IMR-90 (cell line): ENCODE measurements around the gene NCKIPSD. TPM values are rescaled to one million over a fixed set of nuclear protein-coding genes. Genes with fewer than 3 reads are reported as not detected.

ENCODE experiments used
- ATAC-seq: fragments of 200-7000 bp; cut with Tn5 transposase; 2 replicates; pipeline ENCODE4 v1.9.1; 2020; ENCODE audit warnings: low read depth, mild to moderate bottlenecking, moderate library complexity
- BruUV-seq: library from RNA; stranded (reverse); fragments of 400-500 nt; replicated peaks from 2 replicates; lab custom pipeline; 2021; lab: Mats Ljungman, UMichigan
- CTCF ChIA-PET: fragments of 300-600 bp; formaldehyde crosslinking; extraction: SDS; loops from one replicate; lab custom pipeline; 2021; ENCODE audit warnings: antibody characterized with exemption; lab: Yijun Ruan, JAX
- POLR2A ChIA-PET: fragments of 300-600 bp; sonication (Branson Sonifier 250); formaldehyde crosslinking; loops from one replicate; lab custom pipeline; 2022; ENCODE audit warnings: antibody characterized with exemption; ENCODE audit not compliant: unreplicated experiment; lab: Charles Lee
- DNase-seq: peaks from one replicate; pipeline ENCODE4 v3.0.0; 2013
- H2AFZ ChIP-seq: replicated peaks from 2 replicates; pipeline ENCODE3; 2013; ENCODE audit warnings: low read length, mild to moderate bottlenecking; ENCODE audit not compliant: poor library complexity
- H2AK5ac ChIP-seq: 2 replicates; pipeline ENCODE4 v1.6.1; 2013; ENCODE audit warnings: low read depth, low read length, inconsistent platforms
- H2AK9ac ChIP-seq: replicated peaks from 2 replicates; pipeline ENCODE3; 2013; ENCODE audit warnings: mild to moderate bottlenecking, low read depth, low read length, moderate library complexity; ENCODE audit not compliant: poor library complexity
- H2BK120ac ChIP-seq: 2 replicates; pipeline ENCODE4 v1.6.1; 2013; ENCODE audit warnings: low read depth, low read length, inconsistent platforms
- H2BK15ac ChIP-seq: 3 replicates; pipeline ENCODE4 v1.6.1; 2013; ENCODE audit warnings: low read depth, low read length, inconsistent platforms
- H2BK20ac ChIP-seq: 2 replicates; pipeline ENCODE4 v1.6.1; 2013; ENCODE audit warnings: low read depth, mild to moderate bottlenecking, inconsistent platforms, low read length, moderate library complexity
- H2BK5ac ChIP-seq: 2 replicates; pipeline ENCODE4 v1.6.1; 2013; ENCODE audit warnings: mild to moderate bottlenecking, low read depth, low read length, inconsistent platforms; ENCODE audit not compliant: poor library complexity, severe bottlenecking
- H3K14ac ChIP-seq: replicated peaks from 2 replicates; pipeline ENCODE4 v1.6.1; 2013; ENCODE audit warnings: low read depth, low read length, inconsistent platforms
- H3K18ac ChIP-seq: 2 replicates; pipeline ENCODE4 v1.6.1; 2013; ENCODE audit warnings: low read depth, low read length, control low read depth
- H3K23ac ChIP-seq: 2 replicates; pipeline ENCODE4 v1.6.1; 2013; ENCODE audit warnings: low read depth, low read length, inconsistent platforms
- H3K27ac ChIP-seq: 2 replicates; pipeline ENCODE4 v1.5.1; 2013; ENCODE audit warnings: mild to moderate bottlenecking, control low read depth, low read length; ENCODE audit not compliant: insufficient read depth
- H3K27me3 ChIP-seq: 2 replicates; pipeline ENCODE4 v1.6.1; 2013; ENCODE audit warnings: low read length; ENCODE audit not compliant: control insufficient read depth, insufficient read depth
- H3K36me3 ChIP-seq: 2 replicates; pipeline ENCODE4 v1.6.1; 2013; ENCODE audit warnings: low read length, mixed read lengths; ENCODE audit not compliant: control insufficient read depth, insufficient read depth
- H3K4ac ChIP-seq: 2 replicates; pipeline ENCODE4 v1.6.1; 2013; ENCODE audit warnings: low read depth, low read length, inconsistent platforms
- H3K4me1 ChIP-seq: 2 replicates; pipeline ENCODE4 v1.6.1; 2013; ENCODE audit warnings: low read length, mixed read lengths; ENCODE audit not compliant: control insufficient read depth, insufficient read depth
- H3K4me2 ChIP-seq: 2 replicates; pipeline ENCODE4 v1.6.1; 2013; ENCODE audit warnings: low read depth, mild to moderate bottlenecking, control low read depth, low read length, moderate library complexity
- H3K4me3 ChIP-seq: 2 replicates; pipeline ENCODE4 v1.5.1; 2013; ENCODE audit warnings: low read depth, mild to moderate bottlenecking, control low read depth, low read length, moderate library complexity; ENCODE audit not compliant: insufficient read depth
- H3K56ac ChIP-seq: 2 replicates; pipeline ENCODE4 v1.6.1; 2013; ENCODE audit warnings: low read length, inconsistent platforms; ENCODE audit not compliant: insufficient read depth; ENCODE audit errors: extremely low read depth
- H3K79me1 ChIP-seq, 2 experiments: 2 replicates each; pipeline ENCODE4 v1.6.1; 2013; ENCODE audit warnings: low read length in 2 of 2, inconsistent platforms in 1 of 2, low read depth in 1 of 2
- H3K9ac ChIP-seq: 2 replicates; pipeline ENCODE4 v1.6.1; 2013; ENCODE audit warnings: low read depth, low read length, control low read depth
- H3K9me1 ChIP-seq: 2 replicates; pipeline ENCODE4 v1.6.1; 2013; ENCODE audit warnings: low read length, inconsistent platforms; ENCODE audit not compliant: insufficient read depth
- H3K9me3 ChIP-seq: 2 replicates; pipeline ENCODE4 v1.6.1; 2013; ENCODE audit warnings: low read length; ENCODE audit not compliant: control insufficient read depth, insufficient read depth
- H4K20me1 ChIP-seq: 2 replicates; pipeline ENCODE4 v1.6.1; 2013; ENCODE audit warnings: low read length, inconsistent platforms; ENCODE audit not compliant: insufficient read depth
- H4K5ac ChIP-seq: 2 replicates; pipeline ENCODE4 v1.6.1; 2013; ENCODE audit warnings: mild to moderate bottlenecking, low read depth, low read length, control low read depth
- H4K8ac ChIP-seq, 2 experiments: 2 replicates each; pipeline ENCODE4 v1.6.1; 2013; ENCODE audit warnings: low read depth in 2 of 2, low read length in 2 of 2, control low read depth in 1 of 2, inconsistent platforms in 1 of 2
- H4K91ac ChIP-seq: 2 replicates; pipeline ENCODE4 v1.6.1; 2013; ENCODE audit warnings: low read depth, low read length, inconsistent platforms; ENCODE audit not compliant: insufficient read depth
- MAFK ChIP-seq: IDR thresholded peaks from 2 replicates; pipeline ENCODE4 v1.6.1; 2012; ENCODE audit warnings: low read depth, low read length, improper control_type of control experiment
- POLR2A ChIP-seq: IDR thresholded peaks from 2 replicates; pipeline ENCODE4 v1.6.1; 2012; ENCODE audit warnings: mild to moderate bottlenecking, low read depth, low read length
- WGBS, 2 experiments: methylation state at CpG; one replicate each; pipeline versions ENCODE4 v1.1.5 to v1.1.7; 2013; ENCODE audit warnings: missing lambda C conversion rate in 2 of 2; ENCODE audit not compliant: insufficient read length in 1 of 2; ENCODE audit errors: extremely low coverage in 2 of 2; 5-methylcytosine and 5-hydroxymethylcytosine counted together
- dilution Hi-C: fragments of 300-500 bp; cut with HindIII; formaldehyde crosslinking; loops from one replicate; pipeline ENCODE4 v1.14.3; 2018; ENCODE audit warnings: low sequenced_read_pairs; ENCODE audit not compliant: unreplicated experiment
- in situ Hi-C: fragments of 300-500 bp; cut with MboI; formaldehyde crosslinking; loops from 3 replicates; pipeline ENCODE4 v1.14.3; 2019; ENCODE audit warnings: low sequenced_read_pairs, inconsistent platforms, mixed read lengths
- intact Hi-C: fragments of 100-400 bp; cut with micrococcal nuclease; formaldehyde crosslinking; loops from 2 replicates; pipeline ENCODE4 v1.10.0; 2022
- polyA plus RNA-seq, 3 experiments: library from polyadenylated mRNA; depleted of rRNA; stranded (reverse); fragments of >200 nt; gene quantifications; 2 replicates each; pipeline ENCODE4 v1.2.3, GENCODE V29; 2012; ENCODE audit warnings: low replicate concordance in 1 of 3
- total RNA-seq: library from RNA; depleted of rRNA; stranded (reverse); fragments of >200 nt; gene quantifications from 2 replicates; pipeline ENCODE4 v1.2.3, GENCODE V29; 2012

The NCKIPSD gene
- total and polyA plus RNA-seq, 2 of the 4 experiments (the other 2 are of a cell fraction) = 21.0 to 38.3 TPM

DNA sequence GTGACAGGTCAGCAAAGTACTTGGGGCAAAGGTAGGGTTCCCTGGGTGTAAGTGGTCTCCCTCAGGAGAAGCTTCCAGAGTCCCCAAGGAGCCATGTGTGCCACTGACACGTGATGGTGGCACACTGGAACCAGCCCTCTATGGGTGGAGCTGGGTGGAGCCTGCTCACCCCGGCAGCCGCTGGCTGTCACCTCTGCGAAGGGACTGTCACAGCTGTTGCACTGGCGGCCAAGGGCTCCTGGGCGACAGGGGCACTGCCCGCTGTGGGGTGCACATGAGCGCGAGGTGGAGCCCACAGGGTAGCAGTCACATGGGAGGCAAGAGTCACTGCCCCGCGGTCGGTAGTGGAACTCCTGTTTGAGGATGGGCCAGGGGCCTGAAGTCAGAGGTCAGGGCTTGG lies 35.0 kb downstream of the NCKIPSD start:
- H3K4me1 ChIP-seq = no peaks in the 10 kb centered on the region
- WGBS, 2 experiments = 76% methylated on average over 12 of the region's 12 CpGs; no CpG with 5 or more reads in 1 of the 2 experiments
- H2BK120ac ChIP-seq = no peak overlapping the region
- H4K8ac ChIP-seq = no peak overlapping the region
- no peak for DNase-seq
- no peak overlapping the region for H3K14ac ChIP-seq
- dilution Hi-C loops (no loop called here), in situ Hi-C loops (no loop called here), intact Hi-C loops (no loop called here)
- no peak overlapping the region for H2BK15ac ChIP-seq
- TF ChIP-seq POLR2A = no peak
- TF ChIP-seq MAFK = no peak
- H4K5ac ChIP-seq = no peak overlapping the region
- no peak for ATAC-seq
- H4K20me1 ChIP-seq = no peaks in the 10 kb centered on the region
- H3K4me3 ChIP-seq = no peak overlapping the region
- CTCF ChIA-PET = no interaction called here
- H2AK5ac ChIP-seq = no peak overlapping the region
- H3K9ac ChIP-seq = no peak overlapping the region
- POLR2A ChIA-PET = interaction anchor here (0.6 kb wide), 1 partner anchor 16 kb away, joined by 4 read pairs; no protein-coding TSS in a partner anchor
- no peak overlapping the region for H2AK9ac ChIP-seq
- H2BK5ac ChIP-seq = no peak overlapping the region
- BruUV-seq = no TSS peak
- no peak overlapping the region for H3K27ac ChIP-seq
- H3K79me1 ChIP-seq = no peaks in the 10 kb centered on the region
- no peak overlapping the region for H4K91ac ChIP-seq
- no peaks in the 10 kb centered on the region for H3K9me3 ChIP-seq
- no peak overlapping the region for H3K23ac ChIP-seq
- no peaks in the 10 kb centered on the region for H3K36me3 ChIP-seq
- no peak overlapping the region for H3K4me2 ChIP-seq
- H3K9me1 ChIP-seq = no peaks in the 10 kb centered on the region
- no peak overlapping the region for H2AFZ ChIP-seq
- H3K27me3 ChIP-seq = no peaks in the 10 kb centered on the region; the same call in 1 of the 2 replicates
- no peak overlapping the region for H3K4ac ChIP-seq
- no peak overlapping the region for H3K56ac ChIP-seq
- H3K18ac ChIP-seq = no peak overlapping the region
- no peak overlapping the region for H2BK20ac ChIP-seq
